ENCODE results near the gene ELMO1. TPM values are rescaled to one million over a fixed set of nuclear protein-coding genes. Genes with fewer than 3 reads are reported as not detected.

ELMO1 gene
- total RNA-seq, 1 donor from 2014 or later = 0.69 TPM

DNA sequence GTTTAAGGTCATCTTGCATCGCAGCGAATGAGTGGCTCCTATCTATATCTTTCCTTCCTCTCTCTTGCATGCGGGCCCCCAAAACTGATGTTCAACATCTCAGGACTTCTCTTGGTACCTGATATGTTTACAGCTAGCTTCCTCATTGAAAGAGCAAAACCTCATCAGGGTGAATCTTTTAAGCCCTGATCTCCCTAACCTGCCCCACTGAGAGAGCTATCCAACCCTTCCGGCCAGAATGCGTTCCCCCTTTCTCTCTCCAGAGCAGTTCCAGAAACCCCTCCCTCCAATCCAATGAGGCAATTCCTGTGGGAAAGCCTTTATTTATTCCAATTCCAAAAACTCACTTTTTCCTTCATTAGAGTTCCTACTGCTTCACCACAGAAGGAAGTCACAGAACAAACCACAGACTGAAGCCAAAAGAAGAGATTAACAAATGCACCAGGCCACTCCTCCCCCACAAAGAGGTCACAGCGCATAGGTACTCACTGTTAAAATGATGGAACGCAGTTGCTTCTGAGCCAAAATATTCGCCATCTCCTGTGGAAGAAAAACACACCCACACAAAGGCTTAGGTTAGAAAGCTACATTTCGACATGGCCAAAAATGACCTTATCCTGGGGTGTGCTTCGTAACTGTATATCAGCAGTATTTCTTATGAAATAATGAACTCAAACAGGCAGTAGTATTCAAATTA lies 232.4 kb downstream of the ELMO1 start:
- no peak overlapping the region for H3K4me3 ChIP-seq (ENCODE audit: low read depth, low read length)
- DNase-seq (ENCODE audit: low read depth) = no peak
- TF ChIP-seq, protein P1, sequence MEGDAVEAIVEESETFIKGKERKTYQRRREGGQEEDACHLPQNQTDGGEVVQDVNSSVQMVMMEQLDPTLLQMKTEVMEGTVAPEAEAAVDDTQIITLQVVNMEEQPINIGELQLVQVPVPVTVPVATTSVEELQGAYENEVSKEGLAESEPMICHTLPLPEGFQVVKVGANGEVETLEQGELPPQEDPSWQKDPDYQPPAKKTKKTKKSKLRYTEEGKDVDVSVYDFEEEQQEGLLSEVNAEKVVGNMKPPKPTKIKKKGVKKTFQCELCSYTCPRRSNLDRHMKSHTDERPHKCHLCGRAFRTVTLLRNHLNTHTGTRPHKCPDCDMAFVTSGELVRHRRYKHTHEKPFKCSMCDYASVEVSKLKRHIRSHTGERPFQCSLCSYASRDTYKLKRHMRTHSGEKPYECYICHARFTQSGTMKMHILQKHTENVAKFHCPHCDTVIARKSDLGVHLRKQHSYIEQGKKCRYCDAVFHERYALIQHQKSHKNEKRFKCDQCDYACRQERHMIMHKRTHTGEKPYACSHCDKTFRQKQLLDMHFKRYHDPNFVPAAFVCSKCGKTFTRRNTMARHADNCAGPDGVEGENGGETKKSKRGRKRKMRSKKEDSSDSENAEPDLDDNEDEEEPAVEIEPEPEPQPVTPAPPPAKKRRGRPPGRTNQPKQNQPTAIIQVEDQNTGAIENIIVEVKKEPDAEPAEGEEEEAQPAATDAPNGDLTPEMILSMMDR (conservative IDR thresholded peaks at IDR 0.05; ENCODE audit: low read depth, low read length) = no peak

DNA sequence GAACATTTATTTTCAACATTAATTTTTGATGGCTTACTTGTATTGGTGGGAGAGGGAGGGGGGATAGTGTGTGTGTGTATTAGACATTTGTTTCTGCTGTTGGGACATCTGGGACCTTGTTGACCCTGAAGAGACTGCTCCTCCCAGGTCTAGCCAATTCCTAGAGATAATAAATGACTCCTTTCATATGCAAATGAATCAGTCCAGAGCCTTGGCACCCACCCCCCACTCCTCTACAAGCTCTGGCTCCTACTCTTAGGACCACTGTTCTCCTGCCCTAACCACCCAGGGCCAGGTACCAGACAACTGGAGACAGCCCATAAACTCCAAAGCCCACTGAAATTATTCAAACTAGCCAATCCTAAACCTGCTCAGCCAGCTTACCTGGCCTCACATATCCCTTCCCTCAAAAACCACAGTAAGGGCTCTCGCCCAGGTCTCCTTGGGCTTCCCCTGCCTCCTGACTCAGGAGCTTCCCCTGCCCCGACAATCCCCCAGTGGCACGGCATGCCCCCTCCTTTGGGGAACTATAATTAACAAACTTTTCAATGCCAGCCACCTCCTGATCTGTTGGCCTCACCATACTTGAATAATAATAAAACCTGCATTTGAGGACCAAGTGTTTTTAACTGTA lies 233.3 kb downstream of the ELMO1 start:
- H3K4me3 ChIP-seq (ENCODE audit: low read depth, low read length) = no peak overlapping the region
- no peak for DNase-seq (ENCODE audit: low read depth)
- TF ChIP-seq, protein P1 (conservative IDR thresholded peaks at IDR 0.05; ENCODE audit: low read depth, low read length) = no peak

DNA sequence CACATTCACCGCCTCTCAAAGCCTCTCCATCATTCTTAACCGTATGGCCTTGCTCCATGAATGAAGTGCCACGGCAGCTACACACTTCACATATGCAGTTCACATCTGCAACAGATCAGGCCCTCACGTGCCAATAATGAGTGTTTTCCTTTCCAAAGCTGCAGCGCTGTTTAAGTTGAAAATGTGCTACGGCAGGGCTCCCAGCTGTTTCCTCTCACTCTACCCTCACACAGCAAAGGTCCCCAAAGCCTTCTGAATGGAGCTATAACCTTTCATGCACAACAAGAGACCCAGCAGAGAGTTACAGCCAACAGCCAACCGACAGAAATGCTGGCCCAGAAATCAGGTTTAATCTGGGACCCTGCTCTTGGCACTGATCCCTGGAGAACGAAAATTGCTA lies 236.1 kb downstream of the ELMO1 start:
- no peak for DNase-seq (ENCODE audit: low read depth)
- TF ChIP-seq, protein P1 (conservative IDR thresholded peaks at IDR 0.05; ENCODE audit: low read depth, low read length) = no peak
- H3K4me3 ChIP-seq (ENCODE audit: low read depth, low read length) = no peak overlapping the region

DNA sequence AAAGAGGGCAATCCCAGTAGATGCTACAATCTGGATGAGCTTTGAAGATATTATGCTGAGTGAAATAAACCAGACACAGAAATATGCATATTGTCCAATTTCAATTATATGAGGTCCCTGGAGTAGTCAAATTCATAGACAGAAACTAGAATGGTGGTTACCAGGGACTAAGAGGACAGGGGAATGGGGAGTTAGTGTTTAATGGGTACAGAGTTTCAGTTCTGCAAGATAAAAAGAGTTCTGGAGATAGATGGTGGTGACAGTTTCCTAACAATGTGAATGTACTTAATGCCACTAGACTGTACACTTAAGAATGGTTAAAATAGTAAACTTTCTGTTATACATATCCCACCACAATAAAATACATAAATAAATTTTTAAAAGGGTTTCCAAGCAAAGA lies 236.6 kb downstream of the ELMO1 start:
- TF ChIP-seq, protein P1 (conservative IDR thresholded peaks at IDR 0.05; ENCODE audit: low read depth, low read length) = no peak

DNA sequence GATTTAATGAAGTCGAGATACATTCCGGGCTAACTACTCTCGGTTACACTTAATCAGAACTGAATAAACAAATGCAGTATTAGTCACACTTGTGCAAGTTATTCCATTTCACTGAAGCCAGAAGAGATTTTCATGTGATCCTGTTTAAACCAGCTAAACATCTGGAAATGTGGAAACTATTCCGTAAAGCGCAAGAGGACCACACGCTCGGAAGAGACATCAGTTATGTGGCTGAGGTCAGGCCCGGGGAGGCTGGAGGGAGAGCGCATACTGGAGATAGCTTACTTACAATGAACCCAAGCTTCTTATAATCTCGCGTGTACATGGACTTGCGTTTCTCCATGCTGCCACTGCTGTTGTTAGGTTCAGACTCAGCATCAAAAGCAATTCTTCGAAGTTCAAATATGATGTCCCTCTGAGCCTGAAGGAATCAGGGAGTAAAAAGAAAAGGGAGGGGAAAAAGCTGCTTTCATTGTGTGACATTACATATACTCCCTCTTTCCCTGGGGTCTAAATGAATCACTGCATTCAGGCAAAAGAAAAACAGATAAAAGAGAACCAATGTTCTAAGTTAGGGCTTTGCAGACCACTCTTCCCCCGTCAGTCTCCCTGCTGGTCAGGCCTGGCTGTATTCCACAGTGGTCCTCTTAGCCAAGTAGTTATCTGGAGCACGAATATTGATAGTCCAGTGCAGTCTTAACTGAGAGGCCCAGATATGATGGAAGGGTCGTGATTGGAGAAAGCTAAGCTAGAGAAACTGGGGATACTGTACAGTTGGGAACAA lies 237.4 kb downstream of the ELMO1 start:
- DNase-seq (ENCODE audit: low read depth) = no peak
- no peak overlapping the region for H3K4me3 ChIP-seq (ENCODE audit: low read depth, low read length)
- TF ChIP-seq, protein P1 (conservative IDR thresholded peaks at IDR 0.05; ENCODE audit: low read depth, low read length) = no peak

More for the DNA sequence above, 236.6 kb downstream of the ELMO1 start:
- DNase-seq (ENCODE audit: low read depth) = no peak
- H3K4me3 ChIP-seq (ENCODE audit: low read depth, low read length) = no peak overlapping the region

DNA sequence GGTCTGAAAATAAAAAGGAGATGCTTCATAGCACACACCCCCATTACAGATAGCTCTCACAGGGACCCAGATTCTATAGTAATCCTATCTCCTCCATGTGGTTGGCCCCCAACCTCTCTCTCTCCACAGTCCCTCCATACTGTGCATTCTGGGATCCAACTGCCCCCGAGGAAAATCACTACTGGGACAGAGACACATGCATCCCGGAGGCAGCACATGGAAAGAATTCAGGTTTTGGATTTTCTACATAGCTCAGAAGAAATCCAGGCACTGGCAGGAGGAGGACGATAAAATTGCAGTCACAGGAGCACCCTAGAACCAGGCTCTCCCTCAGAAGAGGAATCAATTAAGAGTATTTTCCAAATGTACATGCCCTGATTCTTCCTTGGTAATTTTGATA lies 239.5 kb downstream of the ELMO1 start:
- TF ChIP-seq, protein P1 (conservative IDR thresholded peaks at IDR 0.05; ENCODE audit: low read depth, low read length) = no peak
- DNase-seq (ENCODE audit: low read depth) = no peak
- H3K4me3 ChIP-seq (ENCODE audit: low read depth, low read length) = no peak overlapping the region

Measured in epithelial cell of proximal tubule (primary cell).